Parathyroid adenoma (tissue), 2 donors: ENCODE data around the gene PALD1.

Source experiments
- H2AFZ ChIP-seq: fragments of 300-600 bp; sonication (generic); one replicate; pipeline ENCODE4 v1.7.0; 2017; ENCODE audit warnings: antibody characterized with exemption, mild to moderate bottlenecking
- H3K27ac ChIP-seq: fragments of 300-600 bp; sonication (generic); one replicate; pipeline ENCODE4 v1.7.0; 2017
- H3K27me3 ChIP-seq: fragments of 300-600 bp; sonication (generic); one replicate; pipeline ENCODE4 v1.7.0; 2017; ENCODE audit warnings: low read length; ENCODE audit not compliant: control insufficient read depth, insufficient read depth
- H3K36me3 ChIP-seq: fragments of 300-600 bp; sonication (generic); one replicate; pipeline ENCODE4 v1.7.0; 2017; ENCODE audit warnings: low read length; ENCODE audit not compliant: control insufficient read depth, insufficient read depth
- H3K4me1 ChIP-seq: fragments of 300-600 bp; sonication (generic); one replicate; pipeline ENCODE4 v1.7.0; 2017; ENCODE audit warnings: control low read depth
- H3K4me2 ChIP-seq: fragments of 300-600 bp; sonication (generic); one replicate; pipeline ENCODE4 v1.7.0; 2017; ENCODE audit warnings: low read length
- H3K4me3 ChIP-seq: fragments of 300-600 bp; sonication (generic); one replicate; pipeline ENCODE4 v1.7.0; 2017; ENCODE audit warnings: low read depth, low read length
- H3K79me2 ChIP-seq: fragments of 300-600 bp; sonication (generic); one replicate; pipeline ENCODE4 v1.7.0; 2017; ENCODE audit warnings: control low read depth
- H3K9ac ChIP-seq: fragments of 300-600 bp; sonication (generic); one replicate; pipeline ENCODE4 v1.7.0; 2017; ENCODE audit warnings: mild to moderate bottlenecking
- H3K9me3 ChIP-seq: fragments of 300-600 bp; sonication (generic); one replicate; pipeline ENCODE4 v1.7.0; 2017; ENCODE audit warnings: low read length; ENCODE audit not compliant: control insufficient read depth
- CTCF ChIP-seq: fragments of 300-600 bp; sonication (generic); IDR thresholded peaks from one replicate; pipeline ENCODE4 v1.7.0; 2017; ENCODE audit warnings: antibody characterized with exemption, mild to moderate bottlenecking
- donor health status: primary hyperparathyroidism.

The PALD1 gene

GRCh38 chr10:70478191-70479164, at the start of gene PALD1:
PALD1 (plus strand) TSS chr10:70478767; CDS start chr10:70525952, 47,185 bp downstream.
- peak; percentile 13 for TF ChIP-seq CTCF
- Histone ChIP-seq H3K9ac (no peak within 1 kb of the TSS), H3K36me3 (no peaks in the 10 kb centered on the region), H3K27ac (peak within 1 kb of the TSS; percentile 38), H3K4me2 (peak within 1 kb of the TSS; percentile 47), H3K4me3 (peak within 1 kb of the TSS; percentile 38), H2AFZ (peak within 1 kb of the TSS; percentile 78), H3K4me1 (peaks cover 6% of the 10 kb centered on the region), H3K27me3 (no peaks in the 10 kb centered on the region), H3K9me3 (no peaks in the 10 kb centered on the region), H3K79me2 (no peaks in the 10 kb centered on the region)

DNA sequence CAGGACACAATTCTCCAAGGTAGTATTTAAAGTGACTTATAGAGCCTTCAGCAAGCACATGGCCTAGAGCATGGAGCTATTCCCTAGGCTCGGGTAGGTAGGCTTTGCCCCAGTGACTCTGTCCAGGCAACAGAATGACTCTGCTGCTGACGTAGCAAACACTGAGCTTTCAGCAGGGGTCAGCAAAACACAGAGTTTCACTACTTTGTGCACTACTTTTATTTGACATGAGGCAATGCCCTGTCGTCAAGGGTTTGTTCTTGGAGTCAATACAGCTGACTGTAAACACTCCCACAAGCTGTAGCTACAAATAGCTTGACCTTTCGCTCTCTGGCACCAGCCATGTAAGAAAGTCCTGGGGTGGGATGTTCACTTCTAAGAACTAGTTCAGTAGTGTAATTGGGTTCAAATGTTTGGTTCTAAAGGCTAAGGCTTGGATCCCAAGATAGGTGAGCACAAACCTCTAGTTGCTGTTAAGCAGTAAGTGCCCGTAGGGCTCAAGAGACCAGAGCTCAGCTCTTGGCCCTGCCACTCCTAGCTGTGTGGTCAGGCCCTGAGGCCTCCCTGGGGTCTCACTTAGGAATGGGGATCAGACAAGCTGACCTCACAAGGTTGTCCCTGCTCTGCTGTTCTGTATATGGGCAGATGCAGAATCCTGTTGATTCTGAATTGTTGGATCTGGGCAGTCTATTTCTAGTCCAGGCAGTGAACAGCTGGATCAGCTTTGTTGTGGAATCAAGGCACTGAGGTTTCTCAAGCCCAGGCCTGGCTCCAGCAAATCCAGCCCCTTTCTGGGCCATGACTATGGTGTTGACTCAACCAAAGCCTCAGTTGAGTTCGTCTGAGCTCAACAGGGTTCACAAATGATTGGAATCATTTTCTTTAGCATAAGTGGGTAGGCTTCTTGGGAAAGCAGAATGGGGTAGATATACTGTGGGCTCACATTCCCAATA, 47.8 kb upstream of the PALD1 start:
- H3K9me3 ChIP-seq = no peaks in the 10 kb centered on the region
- H3K36me3 ChIP-seq = no peaks in the 10 kb centered on the region
- H2AFZ ChIP-seq = no peak overlapping the region
- H3K9ac ChIP-seq = no peak overlapping the region
- TF ChIP-seq CTCF = no peak
- H3K27ac ChIP-seq = peak overlapping the region; percentile 62
- H3K27me3 ChIP-seq = no peaks in the 10 kb centered on the region
- H3K4me3 ChIP-seq = no peak overlapping the region
- H3K4me2 ChIP-seq = no peak overlapping the region
- H3K79me2 ChIP-seq = no peaks in the 10 kb centered on the region
- peaks cover 10% of the 10 kb centered on the region for H3K4me1 ChIP-seq

DNA sequence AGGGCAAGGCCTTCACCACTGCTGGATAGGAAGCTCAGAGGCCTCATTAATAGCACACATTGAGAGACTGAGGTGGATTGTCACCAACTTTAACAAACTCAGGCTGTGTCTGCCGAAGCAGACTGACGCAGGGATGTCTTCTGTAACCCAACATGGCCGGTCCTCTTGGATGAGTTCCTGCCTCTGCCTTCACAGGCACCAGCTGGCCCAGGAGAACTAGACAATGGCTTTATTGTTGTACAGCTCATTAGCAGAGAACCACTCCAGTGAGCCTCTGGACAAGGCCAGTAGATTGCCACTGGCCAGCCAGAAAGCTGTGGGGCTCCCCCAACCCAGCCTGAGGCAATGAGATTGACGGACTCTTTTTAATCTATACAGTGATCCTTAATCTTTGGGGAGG, 46.5 kb upstream of the PALD1 start:
- Histone ChIP-seq H3K36me3 (no peaks in the 10 kb centered on the region), H3K4me1 (peaks cover 10% of the 10 kb centered on the region), H3K79me2 (no peaks in the 10 kb centered on the region), H3K9ac (no peak overlapping the region), H3K9me3 (no peaks in the 10 kb centered on the region), H3K27me3 (no peaks in the 10 kb centered on the region), H3K4me2 (no peak overlapping the region), H2AFZ (no peak overlapping the region), H3K4me3 (no peak overlapping the region), H3K27ac (no peak overlapping the region)
- TF ChIP-seq CTCF = no peak

GRCh38 chr10:70432561-70433263, 45.9 kb upstream of the PALD1 start:
- TF ChIP-seq CTCF = no peak
- no peaks in the 10 kb centered on the region for H3K36me3 ChIP-seq
- no peaks in the 10 kb centered on the region for H3K27me3 ChIP-seq
- H3K4me2 ChIP-seq = no peak overlapping the region
- H2AFZ ChIP-seq = no peak overlapping the region
- H3K9me3 ChIP-seq = no peaks in the 10 kb centered on the region
- H3K4me3 ChIP-seq = no peak overlapping the region
- H3K79me2 ChIP-seq = no peaks in the 10 kb centered on the region
- H3K4me1 ChIP-seq = peaks cover 10% of the 10 kb centered on the region
- H3K9ac ChIP-seq = no peak overlapping the region
- H3K27ac ChIP-seq = peak overlapping the region; percentile 34
